Vagina (tissue), 2 donors: ENCODE results near the gene PMPCA.

Experiments
- CTCF ChIP-seq, 3 experiments: fragments of 450-650 bp in 2 of 3; fragments of 200-600 bp in 1 of 3; sonication (generic) in 1 of 3; IDR thresholded peaks; one replicate each; pipeline ENCODE4 v1.5.1; 2017 to 2019; ENCODE audit warnings: antibody characterized with exemption in 3 of 3, mild to moderate bottlenecking in 2 of 3, moderate library complexity in 2 of 3
- POLR2A ChIP-seq, 2 donors: fragments of 450-650 bp; IDR thresholded peaks; one replicate each; pipeline ENCODE4 v1.6.1; 2017; ENCODE audit warnings: antibody characterized with exemption in 2 of 2, mild to moderate bottlenecking in 2 of 2, moderate library complexity in 2 of 2
- POLR2AphosphoS5 ChIP-seq, 2 donors: sonication (generic); formaldehyde crosslinking; IDR thresholded peaks; one replicate each; pipeline ENCODE4 v1.9.0; 2017; ENCODE audit warnings: antibody characterized with exemption in 2 of 2, mild to moderate bottlenecking in 2 of 2, low read depth in 1 of 2; ENCODE audit not compliant: insufficient read depth in 1 of 2

GRCh38 chr9:136370037-136370436 is 40.4 kb upstream of the PMPCA start:
- TF ChIP-seq POLR2A (IDR thresholded peaks at IDR 0.05) = no peak
- TF ChIP-seq CTCF (IDR thresholded peaks at IDR 0.05) = no peak
- no peak for TF ChIP-seq POLR2AphosphoS5 (IDR thresholded peaks at IDR 0.05; ENCODE audit: insufficient read depth in 1 of 2, low read depth in 1 of 2)
